GM19324 (cell line): ENCODE results near the gene AVEN.

Experiments used
- ATAC-seq: cut with Tn5 transposase; IDR thresholded peaks from one replicate; pipeline ENCODE4 v1.9.1; 2021; ENCODE audit warnings: mild to moderate bottlenecking, moderate library complexity; ENCODE audit not compliant: unreplicated experiment, low FRiP score

The AVEN gene

GRCh38 chr15:33923446-33923845 is 115.6 kb downstream of the AVEN start:
- ATAC-seq: no peak

- no peak for ATAC-seq
Measured at GRCh38 chr15:33915571-33916407, 123.2 kb downstream of the AVEN start.

DNA sequence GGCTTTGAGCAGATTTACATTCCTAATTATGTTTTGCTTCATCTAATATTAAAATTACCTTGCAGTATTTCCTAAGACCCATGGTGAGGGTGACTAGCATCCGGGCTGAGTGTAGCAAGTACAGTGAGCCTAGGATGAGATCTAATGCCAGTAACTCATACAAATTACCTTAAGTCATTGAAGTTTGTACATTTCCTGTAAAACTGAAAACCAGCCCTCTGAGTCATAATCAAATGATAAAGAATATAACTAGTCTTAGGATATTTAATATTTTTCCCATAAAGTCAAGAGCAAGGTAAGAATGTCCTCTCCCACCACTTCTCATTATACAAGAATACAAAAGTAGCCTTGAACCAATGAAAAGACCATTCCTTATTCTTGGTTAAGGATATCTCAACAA is 125.5 kb downstream of the AVEN start:
- no peak for ATAC-seq

GRCh38 chr15:33912326-33912725 is 126.7 kb downstream of the AVEN start:
- no peak for ATAC-seq

DNA sequence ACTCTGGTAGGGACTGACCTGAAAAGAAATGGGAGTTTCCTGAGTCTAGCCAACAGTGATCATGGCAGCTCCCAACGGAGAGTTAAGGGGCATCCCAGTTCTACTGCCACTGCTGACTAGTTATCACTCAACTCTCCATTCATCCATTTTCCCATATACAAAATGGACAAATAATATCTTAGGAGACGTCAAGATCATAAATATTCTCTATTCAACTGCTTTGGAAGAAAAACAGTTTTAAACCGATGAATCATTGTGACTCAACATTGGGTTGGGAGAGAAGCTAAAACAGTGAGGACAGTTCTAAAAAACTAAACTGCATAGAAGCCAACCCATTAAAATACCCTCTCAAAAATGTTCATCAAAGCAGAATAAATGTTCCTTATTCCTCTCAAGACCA is 128.3 kb downstream of the AVEN start:
- no peak for ATAC-seq

- no peak for ATAC-seq
Measured at GRCh38 chr15:33908406-33908805, 130.6 kb downstream of the AVEN start.

DNA sequence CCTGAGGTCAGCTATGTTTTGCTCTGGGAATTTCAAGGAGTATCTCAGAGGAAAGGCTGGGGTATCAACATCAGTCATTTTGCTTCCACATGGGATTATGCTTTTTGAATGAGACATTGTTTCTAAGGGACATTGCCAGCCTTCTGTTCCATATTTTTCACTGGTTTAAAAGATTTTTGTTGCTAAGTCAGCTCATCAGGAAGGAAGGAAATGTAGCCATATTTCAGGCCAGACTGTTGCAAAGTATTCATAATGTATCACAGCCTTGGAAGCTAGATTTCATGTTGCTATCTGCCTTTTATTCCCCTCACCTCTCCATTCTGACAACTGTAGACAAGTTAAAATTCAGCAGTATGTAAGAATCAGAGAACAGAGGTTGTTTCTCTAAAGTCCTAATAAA is 131.7 kb downstream of the AVEN start:
- no peak for ATAC-seq

DNA sequence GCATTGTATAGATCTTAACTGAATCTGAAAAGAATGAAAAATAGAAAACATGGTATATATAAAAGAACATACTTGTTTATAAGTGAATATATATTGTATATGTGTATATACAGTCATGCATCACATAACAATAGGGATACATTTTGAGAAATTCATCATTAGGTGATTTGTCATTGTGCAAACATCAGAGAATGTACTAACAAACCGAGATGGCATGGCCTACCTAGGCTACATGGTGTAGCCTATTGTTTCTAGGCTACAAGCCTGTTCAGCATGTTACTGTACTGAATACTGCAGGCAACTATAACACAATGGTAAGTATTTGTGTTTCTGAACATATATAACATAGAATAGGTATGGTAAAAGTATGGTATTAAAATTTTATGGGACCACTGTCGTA is 135.3 kb downstream of the AVEN start:
- no peak for ATAC-seq

GRCh38 chr15:33902043-33902442 is 137.0 kb downstream of the AVEN start:
- ATAC-seq: no peak

DNA sequence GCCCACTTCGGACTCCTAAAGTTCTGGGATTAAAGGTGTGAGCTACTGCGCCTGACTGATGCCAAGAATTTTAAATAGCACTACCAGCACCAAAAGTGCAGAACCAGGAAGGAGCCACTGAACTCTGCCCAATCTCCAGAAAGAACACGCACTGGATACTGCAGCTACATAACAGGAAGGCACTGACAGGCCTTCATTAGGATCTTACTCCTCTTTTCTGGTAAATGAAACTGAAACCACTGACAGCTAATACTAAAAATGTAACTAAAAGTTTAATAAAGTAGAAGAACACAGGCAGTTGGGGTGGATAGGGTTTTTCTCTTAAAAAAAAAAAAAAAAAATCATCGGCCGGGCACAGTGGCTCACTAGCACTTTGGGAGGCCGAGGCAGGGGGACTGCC is 144.8 kb downstream of the AVEN start:
- ATAC-seq: peak; percentile 60

GRCh38 chr15:33888176-33888575 is 150.8 kb downstream of the AVEN start:
- no peak for ATAC-seq

DNA sequence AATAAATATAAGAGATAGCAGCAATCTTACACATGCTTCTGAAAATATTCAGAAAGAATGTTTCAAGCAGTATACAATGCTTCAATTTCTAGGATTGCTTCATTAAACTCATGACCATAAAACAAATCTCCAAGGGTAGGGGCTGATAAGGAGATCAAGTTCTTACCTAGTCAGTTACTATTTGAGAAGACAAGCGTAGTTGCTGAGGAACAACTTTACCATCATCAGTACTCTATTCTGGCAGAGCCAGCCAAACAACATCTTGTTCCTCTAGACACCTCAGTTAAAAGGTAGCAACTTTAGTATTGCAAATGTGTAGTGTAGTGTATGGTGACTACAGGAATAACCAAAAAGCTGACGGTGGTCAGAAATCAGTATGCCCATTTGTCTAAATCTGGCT is 156.1 kb downstream of the AVEN start:
- ATAC-seq: no peak

- ATAC-seq: no peak
Measured at GRCh38 chr15:33874156-33874555, 164.8 kb downstream of the AVEN start.

DNA sequence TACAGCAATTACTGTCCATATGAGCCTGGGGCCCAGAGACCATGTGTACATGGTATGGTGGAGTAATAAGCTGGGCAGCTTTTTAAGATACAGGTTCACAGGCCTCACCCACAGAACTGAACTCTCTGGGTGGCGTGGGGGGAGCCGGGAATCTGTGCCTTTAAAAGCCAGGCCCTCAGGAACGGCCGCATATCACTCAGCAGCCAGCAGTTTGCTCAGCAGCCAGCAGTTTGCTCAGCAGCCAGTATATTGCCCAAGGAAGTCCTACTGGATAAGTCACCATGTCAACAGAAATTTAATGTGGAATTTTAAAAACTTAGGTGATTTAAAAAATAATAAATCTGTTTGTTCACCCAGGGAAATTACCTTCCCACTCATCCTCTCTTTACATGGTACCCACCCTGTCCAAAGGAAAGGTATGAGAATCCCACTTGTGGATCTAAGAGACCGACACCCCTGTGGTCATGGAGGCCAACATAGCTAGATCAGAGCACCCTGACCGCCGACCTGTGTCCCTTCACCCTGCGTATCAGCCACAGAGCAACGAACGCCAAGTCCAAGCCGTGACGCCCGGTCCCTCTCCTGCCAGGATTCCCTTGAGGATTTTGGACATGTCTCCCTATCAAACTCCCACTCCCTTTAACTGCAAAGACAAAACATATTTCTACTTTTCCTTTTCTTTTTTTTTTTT is 166.4 kb downstream of the AVEN start:
- no peak for ATAC-seq

GRCh38 chr15:33871980-33872379 is 167.0 kb downstream of the AVEN start:
- ATAC-seq: no peak

GRCh38 chr15:33866101-33866737 is 172.8 kb downstream of the AVEN start:
- ATAC-seq: no peak

DNA sequence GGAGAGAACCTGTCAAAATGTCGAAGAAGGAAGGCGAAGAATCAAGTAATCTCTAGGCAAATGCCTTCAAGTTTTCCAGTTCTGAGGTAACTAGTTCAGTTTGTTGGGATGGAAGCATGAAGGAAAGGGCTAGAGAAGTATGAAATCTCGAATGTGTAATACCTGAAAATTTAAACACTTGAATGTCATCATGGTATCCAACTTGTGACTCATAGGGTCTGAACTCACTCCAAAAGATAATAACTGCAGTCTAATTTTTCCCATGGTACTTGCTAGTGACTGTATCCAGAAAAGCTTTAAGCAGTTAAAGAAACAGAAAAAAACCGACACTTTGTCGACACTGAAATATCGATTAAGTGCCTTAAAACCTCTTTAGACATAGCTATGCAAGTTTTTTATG is 173.6 kb downstream of the AVEN start:
- no peak for ATAC-seq

DNA sequence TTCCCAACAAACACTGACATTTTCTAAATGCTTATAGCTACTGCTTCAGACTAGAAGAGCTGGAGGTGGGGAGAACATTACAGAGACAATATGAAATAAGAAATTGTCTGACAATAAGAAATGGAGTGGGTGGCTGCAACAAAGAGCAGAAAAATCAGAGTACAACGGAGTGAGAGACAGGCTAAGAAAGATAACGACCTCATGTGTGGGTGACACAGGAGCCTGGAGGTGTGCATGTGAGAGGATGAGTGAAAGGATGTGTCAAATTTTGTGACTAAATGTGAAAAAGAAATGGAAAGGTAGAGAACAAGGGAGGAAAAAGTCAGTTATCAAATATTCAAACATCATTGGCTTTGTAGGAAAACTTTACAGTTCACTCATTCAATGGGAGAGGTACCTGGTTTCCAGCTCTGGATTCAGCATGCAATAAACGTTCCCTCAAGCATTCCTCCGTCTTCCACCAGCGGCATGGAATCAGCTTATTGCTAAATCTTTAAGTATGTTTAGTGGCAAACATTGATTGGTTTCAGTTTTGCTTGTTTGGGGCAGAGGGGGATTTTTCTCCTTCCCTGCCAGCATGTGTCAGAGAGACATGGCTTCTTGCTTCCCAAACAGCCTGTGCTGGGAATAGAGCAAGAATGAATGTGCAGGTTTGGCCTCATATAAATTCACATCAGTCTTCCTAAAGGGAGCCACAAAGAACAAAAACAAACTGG is 174.5 kb downstream of the AVEN start:
- no peak for ATAC-seq

DNA sequence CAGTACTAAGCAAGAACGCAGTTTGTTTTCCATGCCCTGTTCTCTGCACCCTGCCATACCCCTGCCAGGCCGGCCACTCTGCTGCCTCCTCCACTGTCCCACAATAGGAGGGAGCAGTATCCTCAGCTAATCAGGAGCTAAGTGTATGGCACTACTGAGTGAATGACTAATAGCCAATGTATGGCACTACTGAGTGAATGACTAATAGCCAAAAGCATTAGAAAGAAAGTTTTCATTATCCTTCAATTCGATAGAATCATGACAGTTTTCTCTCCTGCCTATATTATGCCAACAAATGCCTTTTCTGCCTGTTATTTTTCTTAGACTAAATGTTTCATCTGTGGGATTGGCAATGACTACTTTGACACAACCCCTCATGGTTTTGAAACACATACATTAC is 178.2 kb downstream of the AVEN start:
- ATAC-seq: no peak

DNA sequence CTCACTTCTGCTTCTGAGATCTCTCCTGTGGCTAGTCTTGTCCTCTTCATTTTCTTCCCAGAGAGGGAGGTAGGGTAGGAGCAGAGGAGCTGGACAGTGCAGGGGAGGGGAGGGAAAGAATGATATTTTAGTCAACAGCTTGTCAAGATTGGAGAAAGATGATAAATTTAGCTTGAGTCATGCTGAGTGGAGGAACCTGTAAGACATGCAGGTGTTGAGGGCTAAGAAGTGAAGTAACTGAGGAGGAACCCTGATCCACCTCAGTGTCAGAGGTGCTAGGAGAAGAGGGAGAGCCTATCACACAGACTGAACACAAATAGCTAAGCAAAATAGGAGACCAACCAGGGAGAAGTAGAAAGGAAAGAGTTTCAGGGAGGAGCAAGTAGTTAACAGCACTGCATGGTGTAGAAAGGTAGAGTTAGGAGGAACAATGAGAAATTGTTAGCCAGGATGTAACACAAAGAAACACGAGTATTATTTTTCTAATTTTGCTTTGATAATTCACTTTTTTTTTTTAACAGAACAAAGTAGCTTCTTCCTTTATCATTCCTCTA is 178.9 kb downstream of the AVEN start:
- no peak for ATAC-seq

DNA sequence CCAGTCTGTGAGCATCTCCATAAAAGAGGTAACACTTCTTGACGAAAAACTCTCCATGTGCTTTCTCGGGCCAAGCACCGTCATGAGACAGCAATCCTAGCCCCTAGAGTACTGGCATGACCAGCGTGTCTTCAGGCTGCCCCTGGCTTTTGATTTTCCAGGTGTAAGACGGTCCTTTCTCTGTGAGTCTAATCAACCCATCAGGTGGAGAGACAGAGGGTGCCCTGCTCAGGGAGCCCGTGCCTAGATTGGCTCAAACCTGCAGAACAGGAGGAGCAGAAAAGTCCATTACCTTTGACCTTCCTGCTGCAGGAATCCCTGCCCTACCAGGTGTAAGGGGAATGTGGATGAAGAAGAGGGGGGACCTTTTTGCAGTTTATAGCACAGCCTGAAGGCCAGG is 180.2 kb downstream of the AVEN start:
- no peak for ATAC-seq
